BLaER1 (cell line): ENCODE data around the gene TMTC2.
"Not testable (repeated sequence)": the region's sequence is repeated elsewhere in the genome, so short reads cannot be mapped to it uniquely, and the experiment has no call there.

Experiments
- H3K27ac ChIP-seq: shearing (Covaris generic); formaldehyde crosslinking; 2 replicates; pipeline ENCODE4 v1.8.1; 2022
- H3K27me3 ChIP-seq: shearing (Covaris generic); formaldehyde crosslinking; 2 replicates; pipeline ENCODE4 v1.8.1; 2022
- H3K36me3 ChIP-seq: shearing (Covaris generic); formaldehyde crosslinking; 2 replicates; pipeline ENCODE4 v1.8.1; 2022
- H3K4me1 ChIP-seq: shearing (Covaris generic); formaldehyde crosslinking; 2 replicates; pipeline ENCODE4 v1.8.1; 2022
- H3K4me2 ChIP-seq: shearing (Covaris generic); formaldehyde crosslinking; 2 replicates; pipeline ENCODE4 v1.8.1; 2022
- H3K4me3 ChIP-seq: shearing (Covaris generic); formaldehyde crosslinking; 2 replicates; pipeline ENCODE4 v1.8.1; 2022
- H3K9ac ChIP-seq: shearing (Covaris generic); formaldehyde crosslinking; 2 replicates; pipeline ENCODE4 v1.8.1; 2022
- H3K9me3 ChIP-seq: shearing (Covaris generic); formaldehyde crosslinking; 2 replicates; pipeline ENCODE4 v1.8.1; 2022
- H4K20me1 ChIP-seq: shearing (Covaris generic); formaldehyde crosslinking; 2 replicates; pipeline ENCODE4 v1.8.1; 2022
- Cebpa-rat ChIP-seq: shearing (Covaris generic); IDR thresholded peaks from 2 replicates; pipeline ENCODE4 v1.8.1; 2022

Gene TMTC2

GRCh38 chr12:83102499-83102898 is 415.8 kb downstream of the TMTC2 start:
- H3K9ac ChIP-seq, result no peak overlapping the region
- H3K9me3 ChIP-seq, result no peaks in the 10 kb centered on the region
- H4K20me1 ChIP-seq, result no peaks in the 10 kb centered on the region
- H3K27me3 ChIP-seq, result no peaks in the 10 kb centered on the region
- H3K36me3 ChIP-seq, result no peaks in the 10 kb centered on the region
- TF ChIP-seq Cebpa-rat, result no peak
- H3K4me1 ChIP-seq, result no peaks in the 10 kb centered on the region
- H3K4me3 ChIP-seq, result no peak overlapping the region
- no peak overlapping the region for H3K27ac ChIP-seq
- H3K4me2 ChIP-seq, result no peak overlapping the region

DNA sequence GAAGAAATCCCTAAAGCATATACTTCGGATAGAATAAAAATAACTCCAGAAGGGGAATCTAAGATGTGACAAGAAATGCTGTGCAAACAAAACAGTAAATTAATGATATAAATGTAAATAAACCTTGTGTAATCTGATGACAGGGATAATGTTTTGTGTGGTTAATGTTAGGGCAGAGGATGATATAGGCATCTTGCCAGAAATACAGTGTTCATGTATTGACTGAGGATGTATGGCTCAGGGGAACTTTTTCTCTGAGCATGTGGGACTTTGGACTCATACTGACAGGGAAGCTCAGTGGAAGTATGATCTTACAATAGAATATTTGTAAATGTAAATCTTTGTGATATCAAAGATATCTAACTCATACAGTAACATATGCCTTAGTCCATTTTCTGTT is 420.2 kb downstream of the TMTC2 start:
- H3K27me3 ChIP-seq, result no peaks in the 10 kb centered on the region
- no peaks in the 10 kb centered on the region for H3K36me3 ChIP-seq
- H3K9me3 ChIP-seq, result no peaks in the 10 kb centered on the region
- no peaks in the 10 kb centered on the region for H4K20me1 ChIP-seq
- no peaks in the 10 kb centered on the region for H3K4me1 ChIP-seq
- H3K27ac ChIP-seq, result no peak overlapping the region
- no peak for TF ChIP-seq Cebpa-rat
- no peak overlapping the region for H3K4me2 ChIP-seq
- no peak overlapping the region for H3K9ac ChIP-seq
- no peak overlapping the region for H3K4me3 ChIP-seq

- Histone ChIP-seq H3K9me3 (no peaks in the 10 kb centered on the region), H3K36me3 (no peaks in the 10 kb centered on the region), H3K27me3 (no peaks in the 10 kb centered on the region), H3K4me2 (no peak overlapping the region), H3K27ac (no peak overlapping the region), H3K9ac (no peak overlapping the region), H4K20me1 (no peaks in the 10 kb centered on the region), H3K4me3 (no peak overlapping the region), H3K4me1 (no peaks in the 10 kb centered on the region)
- no peak for TF ChIP-seq Cebpa-rat
Observed at GRCh38 chr12:83110424-83110823, 423.7 kb downstream of the TMTC2 start.

DNA sequence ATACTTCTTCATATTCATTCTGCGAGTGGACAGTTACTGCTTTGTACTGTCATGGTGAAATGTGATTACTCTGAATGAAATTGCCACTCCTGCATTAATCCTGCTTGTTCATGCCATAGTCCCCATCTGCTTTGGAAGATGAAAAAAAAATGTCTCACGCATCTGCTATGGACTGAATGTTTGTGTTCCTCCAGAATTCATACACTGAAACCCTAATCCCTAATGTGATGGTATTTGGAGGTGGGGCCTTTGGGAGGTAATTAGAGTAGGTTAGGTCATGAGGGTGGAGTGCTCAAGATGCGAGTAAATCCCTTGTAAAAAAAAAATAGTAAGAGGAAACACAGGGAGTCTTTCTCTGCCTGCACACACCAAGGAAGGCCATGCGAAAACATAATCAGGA is 427.2 kb downstream of the TMTC2 start:
- Histone ChIP-seq H3K4me1 (no peaks in the 10 kb centered on the region), H3K36me3 (no peaks in the 10 kb centered on the region), H3K4me2 (no peak overlapping the region), H3K27me3 (no peaks in the 10 kb centered on the region), H3K9me3 (no peaks in the 10 kb centered on the region), H3K9ac (no peak overlapping the region), H4K20me1 (no peaks in the 10 kb centered on the region), H3K27ac (no peak overlapping the region), H3K4me3 (no peak overlapping the region)
- no peak for TF ChIP-seq Cebpa-rat

- TF ChIP-seq Cebpa-rat, result no peak
- Histone ChIP-seq H3K27me3 (no peaks in the 10 kb centered on the region), H3K4me2 (no peak overlapping the region), H4K20me1 (no peaks in the 10 kb centered on the region), H3K4me1 (no peaks in the 10 kb centered on the region), H3K4me3 (no peak overlapping the region), H3K9ac (no peak overlapping the region), H3K27ac (no peak overlapping the region), H3K9me3 (no peaks in the 10 kb centered on the region), H3K36me3 (no peaks in the 10 kb centered on the region)
Observed at GRCh38 chr12:83114966-83115365, 428.3 kb downstream of the TMTC2 start.

DNA sequence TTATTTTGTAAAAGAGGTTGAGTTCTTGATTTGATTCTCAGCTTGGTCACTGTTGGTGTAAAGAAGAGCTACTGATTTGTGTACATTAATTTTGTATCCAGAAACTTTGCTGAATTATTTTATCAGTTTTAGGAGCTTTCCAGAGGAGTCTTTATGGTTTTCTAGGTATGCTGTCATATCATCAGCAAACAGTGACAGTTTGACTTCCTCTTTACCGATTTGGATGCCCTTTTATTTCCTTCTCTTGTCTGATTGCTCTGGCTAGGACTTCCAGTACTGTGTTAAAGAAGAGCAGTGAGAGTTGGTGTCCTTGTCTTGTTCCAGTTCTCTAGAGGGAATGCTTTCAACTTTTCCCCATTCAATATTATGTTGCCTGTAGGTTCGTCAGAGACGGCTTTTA is 431.2 kb downstream of the TMTC2 start:
- H3K4me3 ChIP-seq, H3K4me2 ChIP-seq, H3K9ac ChIP-seq, H3K9me3 ChIP-seq, H3K27ac ChIP-seq, H4K20me1 ChIP-seq, H3K36me3 ChIP-seq, H3K27me3 ChIP-seq, H3K4me1 ChIP-seq: not testable (repeated sequence)

DNA sequence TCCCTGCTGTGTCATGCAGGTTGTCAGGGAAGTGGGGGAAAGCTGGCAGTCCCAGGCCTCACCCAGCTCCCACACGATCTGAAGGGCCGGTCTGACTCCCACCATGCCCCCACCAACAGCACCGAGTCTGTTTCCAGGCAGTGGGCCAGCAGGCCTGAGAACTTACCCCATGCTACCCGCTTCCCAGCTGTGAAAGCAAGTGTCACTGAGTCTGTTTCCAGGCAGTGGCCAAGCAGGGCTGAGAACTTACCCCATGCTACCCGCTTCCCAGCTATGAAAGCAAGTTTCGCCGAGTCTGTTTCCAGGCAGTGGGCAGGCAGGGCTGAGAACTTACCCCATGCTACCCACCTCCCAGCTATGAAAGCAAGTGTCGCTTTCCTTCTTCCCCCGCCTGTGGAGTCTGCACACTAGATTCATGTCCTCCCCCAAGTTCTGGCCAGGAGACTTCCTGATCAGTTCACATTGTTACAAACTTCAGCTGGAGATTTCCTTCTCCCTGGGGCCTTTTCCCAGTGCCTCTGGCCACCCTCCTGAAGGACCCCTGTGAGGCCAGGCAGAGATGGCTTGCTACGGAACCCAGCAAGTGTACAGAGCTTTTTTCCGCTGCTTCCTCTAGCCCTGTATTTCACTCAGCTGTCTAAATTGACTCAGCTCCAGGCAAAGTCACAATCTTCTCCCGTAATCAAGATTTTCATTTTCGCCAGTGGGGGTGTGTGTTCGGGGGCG is 435.4 kb downstream of the TMTC2 start:
- no peaks in the 10 kb centered on the region for H3K9me3 ChIP-seq
- H3K27ac ChIP-seq, result no peak overlapping the region
- no peaks in the 10 kb centered on the region for H3K4me1 ChIP-seq
- H4K20me1 ChIP-seq, result no peaks in the 10 kb centered on the region
- H3K4me2 ChIP-seq, result no peak overlapping the region
- H3K36me3 ChIP-seq, result no peaks in the 10 kb centered on the region
- no peak overlapping the region for H3K9ac ChIP-seq
- no peaks in the 10 kb centered on the region for H3K27me3 ChIP-seq
- TF ChIP-seq Cebpa-rat, result no peak
- no peak overlapping the region for H3K4me3 ChIP-seq

- H3K9ac ChIP-seq, result no peak overlapping the region
- H3K4me2 ChIP-seq, result no peak overlapping the region
- no peaks in the 10 kb centered on the region for H4K20me1 ChIP-seq
- no peak overlapping the region for H3K4me3 ChIP-seq
- H3K27me3 ChIP-seq, result no peaks in the 10 kb centered on the region
- no peaks in the 10 kb centered on the region for H3K4me1 ChIP-seq
- H3K36me3 ChIP-seq, result no peaks in the 10 kb centered on the region
- H3K9me3 ChIP-seq, result no peaks in the 10 kb centered on the region
- no peak for TF ChIP-seq Cebpa-rat
- H3K27ac ChIP-seq, result no peak overlapping the region
Observed at GRCh38 chr12:83122623-83122934, 435.9 kb downstream of the TMTC2 start.

- Histone ChIP-seq H3K4me3 (no peak overlapping the region), H4K20me1 (no peaks in the 10 kb centered on the region), H3K9ac (no peak overlapping the region), H3K4me1 (no peaks in the 10 kb centered on the region), H3K9me3 (no peaks in the 10 kb centered on the region), H3K4me2 (no peak overlapping the region), H3K27me3 (no peaks in the 10 kb centered on the region), H3K27ac (no peak overlapping the region), H3K36me3 (no peaks in the 10 kb centered on the region)
- TF ChIP-seq Cebpa-rat, result no peak
Observed at GRCh38 chr12:83123039-83123438, 436.3 kb downstream of the TMTC2 start.

- no peaks in the 10 kb centered on the region for H3K9me3 ChIP-seq
- no peak overlapping the region for H3K4me2 ChIP-seq
- TF ChIP-seq Cebpa-rat, result no peak
- no peaks in the 10 kb centered on the region for H3K4me1 ChIP-seq
- no peak overlapping the region for H3K27ac ChIP-seq
- no peaks in the 10 kb centered on the region for H4K20me1 ChIP-seq
- H3K9ac ChIP-seq, result no peak overlapping the region
- no peak overlapping the region for H3K4me3 ChIP-seq
- H3K36me3 ChIP-seq, result no peaks in the 10 kb centered on the region
- H3K27me3 ChIP-seq, result no peaks in the 10 kb centered on the region
Observed at GRCh38 chr12:83128540-83128939, 441.8 kb downstream of the TMTC2 start.

DNA sequence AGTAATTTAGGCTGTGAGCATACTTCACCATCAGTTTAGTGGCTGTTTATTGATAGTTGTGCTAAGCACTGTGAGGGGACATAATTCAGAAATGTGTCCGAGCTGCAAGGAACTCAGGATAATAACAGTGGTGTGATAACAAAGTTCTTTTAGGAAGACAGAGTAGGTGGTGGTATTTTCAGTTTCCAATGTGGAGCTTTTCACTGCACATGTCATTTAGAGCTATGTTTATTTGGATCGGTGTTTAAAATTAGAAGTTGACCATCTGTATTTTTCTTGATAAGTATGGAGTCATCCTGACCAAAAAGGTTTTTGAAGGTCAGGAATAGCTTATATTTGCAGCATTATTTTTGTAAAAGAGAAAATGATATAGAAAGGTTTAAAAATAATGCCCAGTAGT is 443.5 kb downstream of the TMTC2 start:
- no peaks in the 10 kb centered on the region for H3K4me1 ChIP-seq
- no peaks in the 10 kb centered on the region for H4K20me1 ChIP-seq
- H3K4me3 ChIP-seq, result no peak overlapping the region
- H3K27me3 ChIP-seq, result no peaks in the 10 kb centered on the region
- TF ChIP-seq Cebpa-rat, result no peak
- H3K9me3 ChIP-seq, result no peaks in the 10 kb centered on the region
- no peak overlapping the region for H3K4me2 ChIP-seq
- H3K9ac ChIP-seq, result no peak overlapping the region
- no peaks in the 10 kb centered on the region for H3K36me3 ChIP-seq
- no peak overlapping the region for H3K27ac ChIP-seq
